ENCODE results near the gene COBL.

- no peak for TF ChIP-seq POLR2AphosphoS5 (IDR thresholded peaks at IDR 0.05; ENCODE audit: low read depth, low read length)
- no peak for TF ChIP-seq POLR2A (IDR thresholded peaks at IDR 0.05; ENCODE audit: low read depth, low read length)
- TF ChIP-seq TAF1 (IDR thresholded peaks at IDR 0.05; ENCODE audit: borderline replicate concordance, low read depth, low read length), result no peak
Measured at GRCh38 chr7:51274955-51275354, 41.7 kb downstream of the COBL start.

All from GM12892 (cell line).